IMR-90 (cell line): ENCODE data around the gene FRMD5.

ENCODE experiments used
- CEBPB ChIP-seq: IDR thresholded peaks from 2 replicates; pipeline ENCODE4 v1.6.1; 2012; ENCODE audit warnings: low read depth, low read length, improper control_type of control experiment
- FOS ChIP-seq: fragments of 150-350 bp; IDR thresholded peaks from 2 replicates; pipeline ENCODE4 v1.6.1; 2016; ENCODE audit warnings: low read depth, low read length
- MAZ ChIP-seq: IDR thresholded peaks from 2 replicates; pipeline ENCODE4 v1.6.1; 2012; ENCODE audit warnings: low read depth, mild to moderate bottlenecking, low read length, improper control_type of control experiment, moderate library complexity, borderline replicate concordance
- POLR2A ChIP-seq: IDR thresholded peaks from 2 replicates; pipeline ENCODE4 v1.6.1; 2012; ENCODE audit warnings: mild to moderate bottlenecking, low read depth, low read length
- RAD21 ChIP-seq: IDR thresholded peaks from 2 replicates; pipeline ENCODE4 v1.6.1; 2012; ENCODE audit warnings: low read length, improper control_type of control experiment
- RCOR1 ChIP-seq: IDR thresholded peaks from 2 replicates; pipeline ENCODE4 v1.6.1; 2012; ENCODE audit warnings: mild to moderate bottlenecking, low read length, improper control_type of control experiment; ENCODE audit not compliant: insufficient replicate concordance
- SMC3 ChIP-seq: fragments of 150-350 bp; IDR thresholded peaks from 2 replicates; pipeline ENCODE4 v1.6.1; 2016; ENCODE audit warnings: low read depth, mild to moderate bottlenecking, antibody characterized with exemption, low read length, moderate library complexity
- TF ChIP-seq, protein P1 (sequence below): conservative IDR thresholded peaks from 2 replicates; pipeline ENCODE4 v1.5.1; 2012; ENCODE audit warnings: mild to moderate bottlenecking, low read depth, low read length, improper control_type of control experiment
- TF ChIP-seq, protein P2 (sequence below): fragments of 150-350 bp; IDR thresholded peaks from 2 replicates; pipeline ENCODE4 v1.6.1; 2017; ENCODE audit warnings: mild to moderate bottlenecking, antibody characterized with exemption, low read length, low read depth

DNA sequence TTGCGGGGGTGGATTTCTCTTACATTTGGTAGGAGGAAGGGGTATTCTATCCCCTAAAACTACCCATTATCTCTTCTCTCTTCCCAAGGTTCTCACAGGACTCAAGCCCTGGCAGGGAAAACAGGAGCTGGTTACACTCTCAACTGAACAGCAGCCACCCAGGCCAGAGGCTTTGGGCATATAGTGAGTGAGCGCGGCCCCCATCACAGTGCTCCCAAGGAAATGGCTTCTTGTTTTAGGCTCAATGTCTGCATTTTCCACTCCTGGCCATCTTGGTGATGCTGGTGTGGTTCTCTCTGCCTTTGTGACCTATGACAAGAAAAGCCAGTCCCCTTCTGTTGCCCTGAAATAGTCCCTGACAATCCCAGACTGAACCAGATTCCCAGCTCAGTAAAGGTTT lies 318.2 kb downstream of the FRMD5 start:
- TF ChIP-seq, protein P1, sequence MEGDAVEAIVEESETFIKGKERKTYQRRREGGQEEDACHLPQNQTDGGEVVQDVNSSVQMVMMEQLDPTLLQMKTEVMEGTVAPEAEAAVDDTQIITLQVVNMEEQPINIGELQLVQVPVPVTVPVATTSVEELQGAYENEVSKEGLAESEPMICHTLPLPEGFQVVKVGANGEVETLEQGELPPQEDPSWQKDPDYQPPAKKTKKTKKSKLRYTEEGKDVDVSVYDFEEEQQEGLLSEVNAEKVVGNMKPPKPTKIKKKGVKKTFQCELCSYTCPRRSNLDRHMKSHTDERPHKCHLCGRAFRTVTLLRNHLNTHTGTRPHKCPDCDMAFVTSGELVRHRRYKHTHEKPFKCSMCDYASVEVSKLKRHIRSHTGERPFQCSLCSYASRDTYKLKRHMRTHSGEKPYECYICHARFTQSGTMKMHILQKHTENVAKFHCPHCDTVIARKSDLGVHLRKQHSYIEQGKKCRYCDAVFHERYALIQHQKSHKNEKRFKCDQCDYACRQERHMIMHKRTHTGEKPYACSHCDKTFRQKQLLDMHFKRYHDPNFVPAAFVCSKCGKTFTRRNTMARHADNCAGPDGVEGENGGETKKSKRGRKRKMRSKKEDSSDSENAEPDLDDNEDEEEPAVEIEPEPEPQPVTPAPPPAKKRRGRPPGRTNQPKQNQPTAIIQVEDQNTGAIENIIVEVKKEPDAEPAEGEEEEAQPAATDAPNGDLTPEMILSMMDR, result no peak
- no peak for TF ChIP-seq CEBPB
- TF ChIP-seq, protein P2, sequence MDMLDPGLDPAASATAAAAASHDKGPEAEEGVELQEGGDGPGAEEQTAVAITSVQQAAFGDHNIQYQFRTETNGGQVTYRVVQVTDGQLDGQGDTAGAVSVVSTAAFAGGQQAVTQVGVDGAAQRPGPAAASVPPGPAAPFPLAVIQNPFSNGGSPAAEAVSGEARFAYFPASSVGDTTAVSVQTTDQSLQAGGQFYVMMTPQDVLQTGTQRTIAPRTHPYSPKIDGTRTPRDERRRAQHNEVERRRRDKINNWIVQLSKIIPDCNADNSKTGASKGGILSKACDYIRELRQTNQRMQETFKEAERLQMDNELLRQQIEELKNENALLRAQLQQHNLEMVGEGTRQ, result no peak
- no peak for TF ChIP-seq POLR2A
- no peak for TF ChIP-seq RAD21
- no peak for TF ChIP-seq MAZ
- TF ChIP-seq SMC3, result no peak
- no peak for TF ChIP-seq RCOR1
- no peak for TF ChIP-seq FOS
